GM10847 (cell line): ENCODE measurements around the gene TEX22.

Experiments used
- POLR2A ChIP-seq: IDR thresholded peaks from 2 replicates; pipeline ENCODE4 v1.6.1; 2011; ENCODE audit not compliant: insufficient read length; ENCODE audit errors: extremely low read depth

Gene TEX22

DNA sequence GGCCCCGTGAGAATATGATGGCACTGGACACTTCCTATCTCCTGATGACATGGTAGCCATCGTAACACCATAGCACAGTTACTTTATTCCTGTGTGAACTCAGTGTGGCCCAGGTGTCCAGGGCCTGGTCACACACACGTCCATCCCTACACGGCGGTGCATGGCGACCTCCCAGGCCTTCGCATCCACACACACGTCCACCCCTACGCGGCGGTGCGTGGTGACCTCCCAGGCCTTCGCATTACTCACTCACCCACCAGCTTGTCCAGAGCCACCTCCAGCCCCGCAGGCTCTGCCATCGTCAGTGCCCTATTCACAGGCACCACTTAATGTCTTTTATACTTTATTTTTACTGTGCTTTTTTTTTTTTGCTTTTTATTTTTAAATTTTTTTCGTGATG lies 39.4 kb upstream of the TEX22 start:
- no peak for TF ChIP-seq POLR2A

DNA sequence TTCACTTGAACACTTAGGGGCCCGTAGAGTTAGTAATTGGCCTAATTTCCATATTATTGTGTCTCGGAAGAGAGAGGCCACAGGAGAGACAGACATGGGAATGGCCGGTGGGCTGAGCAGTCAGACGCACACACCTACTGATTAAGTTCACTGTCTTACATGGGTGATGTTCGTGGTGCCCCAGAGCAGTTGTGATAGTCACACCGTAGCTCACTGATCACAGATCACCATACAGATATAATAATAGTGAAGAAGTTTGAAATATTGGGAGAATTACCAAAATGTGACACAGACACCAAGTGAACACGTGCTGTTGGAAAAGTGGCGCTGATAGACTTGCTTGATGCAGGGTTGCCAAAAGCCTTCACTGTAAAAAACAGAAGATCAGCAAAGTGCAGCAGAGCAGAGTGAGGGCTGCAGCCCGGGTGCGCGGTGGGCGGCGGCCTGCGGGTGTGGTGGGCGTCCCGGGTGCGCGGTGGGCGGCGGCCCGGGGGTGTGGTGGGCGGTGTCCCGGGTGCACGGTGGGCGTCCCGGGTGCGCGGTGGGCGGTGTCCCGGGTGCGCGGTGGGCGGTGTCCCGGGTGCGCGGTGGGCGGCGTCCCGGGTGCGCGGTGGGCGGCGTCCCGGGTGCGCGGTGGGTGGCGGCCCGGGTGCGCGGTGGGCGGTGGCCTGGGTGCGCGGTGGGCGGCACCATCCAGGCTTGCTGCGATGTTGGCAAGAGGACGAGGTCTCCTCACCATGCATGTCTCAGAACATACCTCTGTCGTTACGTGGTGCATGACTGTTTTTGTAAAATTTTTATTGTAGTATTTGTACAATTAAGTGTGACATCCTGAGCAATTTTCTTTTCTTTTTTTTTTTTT lies 34.3 kb upstream of the TEX22 start:
- no peak for TF ChIP-seq POLR2A

DNA sequence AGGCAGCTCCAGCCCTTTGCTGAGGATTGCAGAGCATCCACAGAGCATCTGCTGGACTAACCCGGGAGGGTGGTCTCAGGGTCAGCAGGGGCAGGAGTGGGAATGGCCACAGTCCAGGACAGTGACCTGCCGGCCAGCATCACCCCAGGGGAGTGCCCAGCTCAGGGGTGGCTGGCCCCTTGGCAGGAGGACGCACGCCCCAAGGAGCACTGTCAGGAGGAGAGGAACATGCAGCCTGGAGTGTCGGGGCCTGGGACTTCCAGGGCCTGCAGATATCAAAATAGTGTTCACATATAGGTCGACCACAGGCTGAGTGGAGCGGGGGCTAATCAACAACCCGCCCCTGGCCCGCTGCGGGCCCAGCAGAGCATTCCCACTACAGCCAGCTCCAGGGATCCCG lies 33.2 kb upstream of the TEX22 start:
- TF ChIP-seq POLR2A: no peak

DNA sequence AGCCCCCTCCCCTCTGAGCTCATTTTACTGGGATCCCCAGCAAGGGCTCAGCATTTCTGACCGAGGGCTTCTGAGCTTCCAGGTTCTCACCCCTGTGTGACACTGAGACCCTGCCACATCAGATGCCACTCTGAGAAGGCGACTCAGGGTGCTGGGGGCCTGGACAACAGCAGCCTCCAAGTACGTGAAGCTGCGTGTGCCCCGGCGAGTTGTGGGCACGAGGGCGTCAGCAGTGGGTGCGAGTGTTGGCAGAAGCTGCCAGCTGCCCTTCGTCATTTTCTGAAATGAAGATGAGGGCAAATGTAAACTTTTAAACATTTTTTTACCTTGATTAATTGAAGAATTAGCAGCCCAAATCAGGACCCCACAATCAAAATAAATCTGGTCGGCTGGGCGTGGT lies 32.7 kb upstream of the TEX22 start:
- TF ChIP-seq POLR2A: no peak

DNA sequence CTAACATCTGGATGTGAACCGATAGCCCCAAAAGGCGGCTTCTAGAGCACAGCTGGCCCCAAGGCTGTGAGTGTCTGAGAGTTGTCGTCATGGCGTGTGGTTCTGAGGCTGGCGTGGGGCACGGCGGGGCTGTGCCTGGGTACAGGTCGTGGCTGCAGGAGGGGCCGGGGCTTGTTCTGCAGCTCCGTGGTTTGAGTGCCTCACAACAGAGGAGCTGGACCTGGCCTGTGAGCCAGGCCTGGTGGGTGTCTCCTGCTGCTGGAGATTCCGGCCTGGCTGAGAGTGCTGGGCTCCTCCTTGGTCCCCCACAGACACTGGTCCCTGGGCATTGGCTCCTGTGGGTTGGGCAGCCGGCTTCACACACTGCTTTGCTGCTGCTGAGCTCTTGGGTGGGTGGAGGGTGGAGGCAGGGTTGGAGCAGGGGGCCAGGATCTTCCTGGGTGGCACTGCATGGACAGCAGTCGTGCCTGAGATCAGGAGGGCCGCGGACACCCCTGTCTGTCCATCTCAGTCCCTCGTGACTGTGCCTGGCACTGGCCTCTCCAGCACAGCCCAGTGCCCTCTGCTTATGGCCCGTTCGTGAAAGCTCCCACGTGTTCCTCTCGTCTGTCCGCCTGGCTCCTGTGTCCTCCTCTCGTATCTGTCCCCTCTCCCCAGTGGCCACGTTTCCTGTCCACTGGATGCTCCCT lies 31.8 kb upstream of the TEX22 start:
- TF ChIP-seq POLR2A: no peak

DNA sequence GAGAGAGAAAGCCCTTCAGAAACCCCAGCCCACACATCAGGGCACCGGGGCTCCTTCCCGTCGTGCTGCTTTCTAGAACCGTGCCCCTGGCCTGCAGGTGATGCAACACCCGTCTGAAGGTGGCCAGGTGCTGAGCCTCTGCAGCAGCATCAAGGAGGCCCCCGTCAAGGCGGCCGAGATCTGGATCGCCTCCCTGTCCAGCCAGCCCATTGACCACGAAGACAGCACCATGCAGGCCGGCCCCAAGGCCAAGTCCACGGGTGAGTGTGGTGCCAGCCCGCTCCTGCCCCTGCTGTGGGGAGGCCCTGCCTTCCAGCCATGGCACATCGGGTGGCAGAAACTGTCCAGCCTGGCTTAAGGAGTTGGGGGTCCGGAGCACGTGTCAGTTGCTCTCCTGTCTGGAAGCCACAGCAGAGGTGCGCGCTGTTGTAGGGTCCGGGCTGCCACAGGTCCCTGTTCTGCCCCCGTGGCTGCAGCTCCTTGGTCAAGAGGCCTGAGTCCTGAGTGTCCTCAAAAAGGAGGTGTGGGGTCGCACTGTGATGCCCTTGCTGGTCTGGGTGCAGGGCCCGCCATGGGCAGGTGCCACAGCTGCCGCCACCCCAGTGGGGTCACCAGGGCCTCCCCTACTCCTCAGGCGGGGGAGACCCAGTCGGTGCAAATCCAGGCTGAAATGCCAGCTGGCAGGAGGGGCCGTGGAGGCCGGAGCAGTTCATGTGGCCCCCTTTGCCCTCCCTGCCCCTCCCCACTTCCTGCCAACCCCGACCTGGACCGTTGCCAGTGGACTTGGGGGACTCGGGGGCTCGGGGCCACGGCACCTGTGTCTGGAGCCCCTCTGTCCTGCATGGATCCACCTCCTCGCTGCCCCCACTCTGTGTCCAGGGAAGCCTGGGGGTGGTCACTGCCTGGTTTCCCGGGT lies 31.0 kb upstream of the TEX22 start:
- no peak for TF ChIP-seq POLR2A

- no peak for TF ChIP-seq POLR2A
These were observed 30.3 kb upstream of the TEX22 start for GRCh38 chr14:105368032-105368417.

DNA sequence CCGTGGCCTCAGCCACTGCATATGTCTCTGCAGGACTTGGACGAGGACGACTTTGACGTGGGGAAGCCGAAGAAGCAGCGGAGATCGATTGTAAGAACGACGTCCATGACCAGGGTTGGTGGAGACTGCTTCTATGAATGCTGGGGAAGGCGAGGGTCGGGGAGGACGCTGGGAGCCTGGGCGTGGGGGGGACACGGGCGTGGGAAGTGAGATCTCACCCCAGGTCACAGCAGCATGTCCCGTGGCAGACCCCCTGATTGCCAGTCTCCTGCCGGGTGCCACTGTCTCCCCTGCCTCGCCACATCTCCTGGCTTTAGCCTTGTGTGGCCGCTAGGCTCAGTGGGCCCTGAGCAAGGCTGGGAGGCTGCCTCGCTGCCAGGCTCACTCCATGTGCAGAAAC lies 29.9 kb upstream of the TEX22 start:
- TF ChIP-seq POLR2A: no peak

- TF ChIP-seq POLR2A: no peak
These were observed 29.3 kb upstream of the TEX22 start for GRCh38 chr14:105368910-105369652.

- TF ChIP-seq POLR2A: no peak
These were observed 28.7 kb upstream of the TEX22 start for GRCh38 chr14:105369653-105370040.

DNA sequence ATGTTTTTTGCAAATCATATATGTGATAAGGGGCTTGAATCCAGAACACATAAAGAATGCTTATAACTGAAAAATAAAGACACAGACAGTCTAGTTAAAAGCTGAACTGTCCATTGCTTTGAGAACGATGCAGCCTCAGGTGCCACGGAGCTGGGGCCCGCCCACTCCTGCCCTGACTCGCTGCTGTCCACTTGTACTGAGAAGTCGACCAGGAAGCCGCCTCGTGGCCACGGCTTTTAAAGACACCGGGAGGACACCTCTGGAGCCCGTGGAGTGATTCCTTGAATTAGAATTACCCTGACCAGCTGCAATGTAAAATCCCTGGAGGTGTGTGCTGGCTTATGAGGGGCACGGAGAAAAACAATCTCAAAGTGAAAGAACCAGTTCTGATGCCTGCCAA lies 23.9 kb upstream of the TEX22 start:
- no peak for TF ChIP-seq POLR2A

DNA sequence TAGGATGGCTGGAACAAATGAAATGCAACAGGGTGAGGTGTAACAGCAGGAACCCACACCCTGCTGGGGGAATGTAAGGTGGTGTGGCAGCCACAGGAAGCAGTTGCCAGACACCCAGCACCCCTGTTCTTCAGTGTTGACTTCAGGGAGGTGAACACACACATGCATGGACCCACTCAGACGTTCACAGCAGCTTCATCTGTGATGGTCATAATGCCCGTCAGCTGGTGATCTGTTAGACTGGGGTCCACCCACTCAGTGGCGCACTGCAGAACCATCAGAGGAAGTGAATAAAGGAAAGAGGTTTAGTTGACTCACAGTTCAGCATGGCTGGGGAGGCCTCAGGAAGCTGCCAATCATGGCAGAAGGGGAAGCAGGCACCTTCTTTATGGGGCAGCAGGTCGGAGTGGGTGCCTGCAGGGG lies 22.7 kb upstream of the TEX22 start:
- TF ChIP-seq POLR2A: no peak

DNA sequence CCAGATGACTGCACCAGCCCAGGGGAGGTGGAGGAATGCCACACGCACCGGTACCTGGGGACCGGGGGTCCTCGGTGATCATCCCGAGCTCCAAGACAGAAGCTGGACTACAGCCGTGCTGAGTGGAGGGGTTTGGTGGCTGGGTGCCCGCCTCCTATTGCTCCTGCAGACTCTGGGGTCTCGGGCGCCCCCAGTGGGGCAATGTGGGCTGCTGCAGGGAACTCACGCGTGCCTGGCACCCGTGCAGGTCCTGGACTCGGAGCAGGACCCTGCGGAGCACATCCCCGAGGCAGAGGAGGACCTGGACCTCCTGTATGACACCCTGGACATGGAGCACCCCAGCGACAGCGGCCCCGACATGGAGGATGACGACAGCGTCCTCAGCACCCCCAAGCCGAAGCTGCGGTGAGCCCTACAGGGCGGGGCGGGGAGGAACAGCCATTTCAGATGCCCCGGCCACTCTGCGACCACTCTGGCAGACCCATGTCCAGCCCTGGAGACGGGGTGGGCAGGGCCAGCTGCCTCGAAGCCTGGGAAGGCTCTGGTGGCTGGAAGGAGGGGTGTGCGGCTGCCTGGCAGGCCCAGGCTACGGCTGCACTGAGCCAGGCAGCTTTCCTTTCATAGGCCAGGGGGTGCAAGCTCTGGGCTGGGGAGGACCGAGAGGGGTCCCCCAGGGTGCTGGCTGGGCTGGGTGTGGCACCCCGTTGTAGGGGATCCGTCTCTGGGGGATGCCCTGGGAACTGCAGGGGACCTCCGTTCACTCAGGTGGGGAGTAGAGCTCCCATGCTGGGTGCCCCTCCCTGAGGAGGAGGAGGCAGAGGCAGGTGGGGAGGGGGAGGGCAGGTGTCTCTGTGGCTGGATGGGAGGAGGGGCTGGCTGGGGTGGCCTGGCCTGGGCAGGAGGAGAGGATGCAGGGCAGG lies 21.6 kb upstream of the TEX22 start:
- no peak for TF ChIP-seq POLR2A
